Sigmoid colon (tissue), 4 donors: ENCODE results near the gene PLA2G7.

Experiments
- CTCF ChIP-seq, 4 experiments: fragments of 450-650 bp in 3 of 4; fragments of 200-600 bp in 1 of 4; IDR thresholded peaks; one replicate each; pipeline ENCODE4 v1.5.1; 2016 to 2019; ENCODE audit warnings: antibody characterized with exemption in 4 of 4, mild to moderate bottlenecking in 3 of 4, moderate library complexity in 2 of 4
- POLR2A ChIP-seq, 2 donors: fragments of 450-650 bp; IDR thresholded peaks; one replicate each; pipeline ENCODE4 v1.6.1; 2016; ENCODE audit warnings: antibody characterized with exemption in 2 of 2, mild to moderate bottlenecking in 2 of 2, moderate library complexity in 2 of 2
- POLR2AphosphoS5 ChIP-seq, 4 donors: sonication (generic); formaldehyde crosslinking; IDR thresholded peaks; one replicate each; pipeline ENCODE4 v1.6.1; 2017; ENCODE audit warnings: antibody characterized with exemption in 4 of 4

DNA sequence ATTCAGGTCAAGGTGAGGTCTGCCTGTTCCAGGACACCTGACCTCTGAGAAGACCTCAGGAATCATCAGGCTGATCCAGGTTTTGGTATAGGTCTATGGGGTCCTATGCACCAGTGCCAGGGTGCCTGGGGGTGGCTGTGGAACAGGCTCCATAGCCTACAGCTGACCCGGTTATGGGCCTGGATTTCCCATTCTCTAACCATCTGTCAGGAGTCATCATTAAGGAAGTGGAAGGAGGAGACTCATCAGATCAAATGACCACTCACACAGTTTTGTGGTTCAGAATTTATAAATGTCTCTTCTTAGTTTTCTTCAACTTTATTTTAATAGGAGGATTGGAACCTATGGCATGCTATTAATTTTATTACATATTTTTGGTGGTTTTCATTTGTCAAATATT is 14.8 kb downstream of the PLA2G7 start:
- TF ChIP-seq CTCF (IDR thresholded peaks at IDR 0.05) (no peak), POLR2A (IDR thresholded peaks at IDR 0.05) (no peak), POLR2AphosphoS5 (IDR thresholded peaks at IDR 0.05) (no peak)
